ENCODE data around the gene NTRK2. TPM values are rescaled to one million over a fixed set of nuclear protein-coding genes. Genes with fewer than 3 reads are reported as not detected.

The NTRK2 gene
- total RNA-seq, 5 donors from 2014 or later (not counting 1 experiment from before 2014, with no cell fraction given): 0.05 to 0.39 (median 0.12) TPM; not detected in 1

DNA sequence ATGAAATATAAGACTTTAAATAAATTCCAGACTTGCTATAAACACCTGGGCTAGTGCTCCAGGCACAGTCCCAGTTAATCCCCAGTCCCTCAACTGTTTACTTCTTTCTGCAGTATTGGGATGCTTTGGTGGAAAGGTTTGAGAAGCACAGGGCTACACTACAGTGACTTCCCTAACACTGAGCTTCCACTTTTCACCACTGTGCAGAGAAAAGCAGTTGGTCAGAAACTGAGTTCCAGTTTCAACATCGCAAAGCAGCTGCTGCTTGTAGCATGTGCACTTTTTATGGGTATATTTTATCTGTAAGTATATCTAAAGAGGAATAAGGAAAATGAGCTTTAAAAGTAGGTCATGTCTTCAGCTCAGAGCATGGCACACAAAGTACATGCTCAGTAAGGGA lies 339.7 kb downstream of the NTRK2 start:
- POLR2A ChIA-PET: no interaction called here
- Mint-ChIP-seq H3K27ac (no peak overlapping the region), H3K9me3 (peaks cover 0 to 3% (median 3%) of the 10 kb centered on the region in 3 donors), H3K27me3 (peaks cover 0 to 4% of the 10 kb centered on the region in 2 donors), H3K4me1 (no peaks in the 10 kb centered on the region), H3K36me3 (no peaks in the 10 kb centered on the region), H3K4me3 (no peak overlapping the region)
- WGBS (ENCODE audit: insufficient coverage): no CpG with 5 or more reads among the region's 1 CpG
- H3K4me3 ChIP-seq (ENCODE audit: control insufficient read depth in 1 of 2, extremely low read depth in 1 of 2, low read length in 1 of 2): no peak overlapping the region
- H3K36me3 ChIP-seq (ENCODE audit: control insufficient read depth in 2 of 2, extremely low read depth in 1 of 2, insufficient read depth in 1 of 2, low read length in 1 of 2): no peaks in the 10 kb centered on the region
- H3K27ac ChIP-seq (ENCODE audit: low read length): no peak overlapping the region
- no peaks in the 10 kb centered on the region for H3K4me1 ChIP-seq (ENCODE audit: control insufficient read depth in 1 of 2, extremely low read depth in 1 of 2, insufficient read depth in 2 of 2, low read length in 2 of 2)
- H3K27me3 ChIP-seq (replicated peaks in 1 of 2; ENCODE audit: control insufficient read depth in 2 of 2, extremely low read depth in 1 of 2, insufficient read depth in 2 of 2, low read length in 1 of 2): no peaks in the 10 kb centered on the region
- DNase-seq: no peak
- H3K9me3 ChIP-seq: no peaks in the 10 kb centered on the region
- CTCF ChIA-PET: interaction anchor here in 1 of 2 donors (0.5 to 0.7 kb wide), 2 partner anchors 88 to 339 kb away, joined by 3 read pairs; no protein-coding TSS in a partner anchor
- ATAC-seq (replicated peaks in 1 of 4): no peak

DNA sequence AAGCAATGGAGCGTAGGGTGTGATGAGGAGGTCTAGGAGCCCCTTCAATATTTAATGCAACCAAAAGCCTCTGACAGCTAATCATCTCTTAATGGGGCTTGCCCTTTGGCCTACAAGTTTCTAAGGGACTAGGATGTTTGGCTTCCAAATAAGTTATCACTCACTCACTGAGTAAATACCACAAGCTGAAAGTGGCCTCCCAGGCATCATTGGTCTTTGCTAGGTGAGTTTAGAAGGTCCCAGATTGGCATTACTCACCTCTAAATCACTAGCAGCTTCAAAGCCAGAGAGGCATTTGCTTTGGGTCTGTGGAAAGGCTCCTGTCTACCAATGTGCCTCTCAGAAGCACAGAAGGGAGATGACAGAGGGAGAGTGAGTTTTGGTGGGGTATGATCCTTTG lies 344.2 kb downstream of the NTRK2 start:
- Histone ChIP-seq H3K27me3 (replicated peaks in 1 of 2; ENCODE audit: control insufficient read depth in 2 of 2, extremely low read depth in 1 of 2, insufficient read depth in 2 of 2, low read length in 1 of 2) (no peaks in the 10 kb centered on the region), H3K36me3 (ENCODE audit: control insufficient read depth in 2 of 2, extremely low read depth in 1 of 2, insufficient read depth in 1 of 2, low read length in 1 of 2) (no peaks in the 10 kb centered on the region), H3K27ac (ENCODE audit: low read length) (no peak overlapping the region), H3K4me1 (ENCODE audit: control insufficient read depth in 1 of 2, extremely low read depth in 1 of 2, insufficient read depth in 2 of 2, low read length in 2 of 2) (no peaks in the 10 kb centered on the region), H3K4me3 (ENCODE audit: control insufficient read depth in 1 of 2, extremely low read depth in 1 of 2, low read length in 1 of 2) (no peak overlapping the region), H3K9me3 (no peaks in the 10 kb centered on the region)
- POLR2A ChIA-PET: no interaction called here
- ATAC-seq (replicated peaks in 1 of 4) (no peak), DNase-seq (no peak)
- Mint-ChIP-seq H3K27ac (no peak overlapping the region), H3K4me1 (no peaks in the 10 kb centered on the region), H3K36me3 (no peaks in the 10 kb centered on the region), H3K27me3 (peaks cover 0 to 4% of the 10 kb centered on the region in 2 donors), H3K4me3 (no peak overlapping the region), H3K9me3 (no peaks in the 10 kb centered on the region)
- CTCF ChIA-PET: no interaction called here
- no CpG with 5 or more reads among the region's 1 CpG for WGBS (ENCODE audit: insufficient coverage)

GRCh38 chr9:85014292-85014691 lies 344.8 kb downstream of the NTRK2 start:
- Histone ChIP-seq H3K4me1 (ENCODE audit: control insufficient read depth in 1 of 2, extremely low read depth in 1 of 2, insufficient read depth in 2 of 2, low read length in 2 of 2) (no peaks in the 10 kb centered on the region), H3K36me3 (ENCODE audit: control insufficient read depth in 2 of 2, extremely low read depth in 1 of 2, insufficient read depth in 1 of 2, low read length in 1 of 2) (no peaks in the 10 kb centered on the region), H3K27ac (ENCODE audit: low read length) (no peak overlapping the region), H3K27me3 (replicated peaks in 1 of 2; ENCODE audit: control insufficient read depth in 2 of 2, extremely low read depth in 1 of 2, insufficient read depth in 2 of 2, low read length in 1 of 2) (no peaks in the 10 kb centered on the region), H3K4me3 (ENCODE audit: control insufficient read depth in 1 of 2, extremely low read depth in 1 of 2, low read length in 1 of 2) (no peak overlapping the region), H3K9me3 (no peaks in the 10 kb centered on the region)
- CTCF ChIA-PET: no interaction called here
- ATAC-seq (replicated peaks in 1 of 4): no peak
- Mint-ChIP-seq H3K4me1 (no peaks in the 10 kb centered on the region), H3K4me3 (no peak overlapping the region), H3K27me3 (peaks cover 0 to 4% of the 10 kb centered on the region in 2 donors), H3K36me3 (no peaks in the 10 kb centered on the region), H3K27ac (no peak overlapping the region), H3K9me3 (no peaks in the 10 kb centered on the region)
- POLR2A ChIA-PET: no interaction called here
- no peak for DNase-seq
- WGBS (ENCODE audit: insufficient coverage): no CpG with 5 or more reads among the region's 7 CpGs

DNA sequence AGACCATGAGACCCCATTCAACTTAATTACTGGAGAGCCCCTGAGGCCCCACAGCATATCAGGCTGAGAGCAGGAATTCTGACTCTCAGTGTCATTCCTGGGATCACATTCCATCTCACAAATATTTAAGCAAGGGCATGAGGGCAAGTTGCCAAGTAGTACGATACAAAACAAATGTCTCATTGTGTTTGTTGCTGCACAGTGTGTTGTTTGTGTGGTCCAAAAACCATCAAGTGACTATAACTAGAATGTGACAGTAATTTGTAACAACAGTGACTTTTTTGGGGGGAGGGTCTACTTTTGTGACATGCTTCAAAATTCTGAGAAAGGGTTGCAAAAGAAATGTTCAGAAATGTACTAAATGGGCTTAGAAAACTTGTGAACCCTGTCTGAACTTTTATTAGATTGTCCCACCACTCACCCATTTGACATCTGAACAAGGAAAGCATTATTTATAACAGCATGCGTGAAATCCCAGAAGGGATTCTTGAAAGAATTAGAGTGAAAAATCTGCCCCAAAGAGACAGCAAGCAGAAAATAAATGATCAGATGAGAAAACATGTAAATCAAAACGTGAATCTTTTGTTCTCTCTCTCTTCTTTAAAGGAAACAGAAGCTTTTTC lies 347.0 kb downstream of the NTRK2 start:
- WGBS (ENCODE audit: insufficient coverage): 50% methylated on average over 1 of the region's 3 CpGs
- Histone ChIP-seq H3K36me3 (ENCODE audit: control insufficient read depth in 2 of 2, extremely low read depth in 1 of 2, insufficient read depth in 1 of 2, low read length in 1 of 2) (no peaks in the 10 kb centered on the region), H3K27ac (ENCODE audit: low read length) (no peak overlapping the region), H3K9me3 (no peaks in the 10 kb centered on the region), H3K4me3 (ENCODE audit: control insufficient read depth in 1 of 2, extremely low read depth in 1 of 2, low read length in 1 of 2) (no peak overlapping the region), H3K27me3 (replicated peaks in 1 of 2; ENCODE audit: control insufficient read depth in 2 of 2, extremely low read depth in 1 of 2, insufficient read depth in 2 of 2, low read length in 1 of 2) (peaks cover 0 to 2% of the 10 kb centered on the region in 2 experiments), H3K4me1 (ENCODE audit: control insufficient read depth in 1 of 2, extremely low read depth in 1 of 2, insufficient read depth in 2 of 2, low read length in 2 of 2) (no peaks in the 10 kb centered on the region)
- DNase-seq (no peak), ATAC-seq (replicated peaks in 1 of 4) (no peak)
- no peak overlapping the region for H3K4me3 Mint-ChIP-seq
- POLR2A ChIA-PET: no interaction called here
- no peak overlapping the region for H3K27ac Mint-ChIP-seq
- CTCF ChIA-PET: no interaction called here
- no peaks in the 10 kb centered on the region for H3K36me3 Mint-ChIP-seq
- H3K27me3 Mint-ChIP-seq: peaks cover 2 to 4% of the 10 kb centered on the region in 2 donors
- peaks cover 0 to 3% (median 0%) of the 10 kb centered on the region in 3 donors for H3K9me3 Mint-ChIP-seq
- no peaks in the 10 kb centered on the region for H3K4me1 Mint-ChIP-seq

DNA sequence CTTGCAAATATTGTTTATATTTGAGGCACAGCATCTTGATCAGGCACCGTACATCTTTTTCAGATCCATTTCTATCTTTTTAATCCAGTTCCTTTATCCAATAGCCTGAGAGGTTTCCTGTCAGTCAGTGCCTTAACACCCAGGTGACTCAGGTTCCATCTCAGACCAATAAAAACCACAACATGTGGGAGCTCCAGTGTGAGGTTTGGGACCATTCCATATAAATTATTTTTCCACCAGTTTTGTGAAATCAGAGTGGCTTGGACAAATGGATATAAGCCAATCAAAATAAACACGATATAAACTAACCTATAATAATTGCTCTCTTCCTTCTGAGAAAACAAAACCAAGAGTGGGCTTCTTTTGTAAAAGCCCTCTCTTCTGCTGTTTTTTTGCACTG lies 351.3 kb downstream of the NTRK2 start:
- Mint-ChIP-seq H3K27me3 (peaks cover 0 to 5% of the 10 kb centered on the region in 2 donors), H3K4me1 (no peaks in the 10 kb centered on the region), H3K27ac (no peak overlapping the region), H3K4me3 (no peak overlapping the region), H3K9me3 (peaks cover 0 to 3% (median 0%) of the 10 kb centered on the region in 3 donors), H3K36me3 (no peaks in the 10 kb centered on the region)
- ChIA-PET POLR2A (no interaction called here), CTCF (no interaction called here)
- Histone ChIP-seq H3K4me1 (ENCODE audit: control insufficient read depth in 1 of 2, extremely low read depth in 1 of 2, insufficient read depth in 2 of 2, low read length in 2 of 2) (no peaks in the 10 kb centered on the region), H3K4me3 (ENCODE audit: control insufficient read depth in 1 of 2, extremely low read depth in 1 of 2, low read length in 1 of 2) (no peak overlapping the region), H3K9me3 (no peaks in the 10 kb centered on the region), H3K27me3 (replicated peaks in 1 of 2; ENCODE audit: control insufficient read depth in 2 of 2, extremely low read depth in 1 of 2, insufficient read depth in 2 of 2, low read length in 1 of 2) (peaks cover 0 to 2% of the 10 kb centered on the region in 2 experiments), H3K36me3 (ENCODE audit: control insufficient read depth in 2 of 2, extremely low read depth in 1 of 2, insufficient read depth in 1 of 2, low read length in 1 of 2) (no peaks in the 10 kb centered on the region), H3K27ac (ENCODE audit: low read length) (no peak overlapping the region)
- 60% methylated on average over 1 of the region's 2 CpGs for WGBS (ENCODE audit: insufficient coverage)
- no peak for DNase-seq
- ATAC-seq (replicated peaks in 1 of 4): no peak

DNA sequence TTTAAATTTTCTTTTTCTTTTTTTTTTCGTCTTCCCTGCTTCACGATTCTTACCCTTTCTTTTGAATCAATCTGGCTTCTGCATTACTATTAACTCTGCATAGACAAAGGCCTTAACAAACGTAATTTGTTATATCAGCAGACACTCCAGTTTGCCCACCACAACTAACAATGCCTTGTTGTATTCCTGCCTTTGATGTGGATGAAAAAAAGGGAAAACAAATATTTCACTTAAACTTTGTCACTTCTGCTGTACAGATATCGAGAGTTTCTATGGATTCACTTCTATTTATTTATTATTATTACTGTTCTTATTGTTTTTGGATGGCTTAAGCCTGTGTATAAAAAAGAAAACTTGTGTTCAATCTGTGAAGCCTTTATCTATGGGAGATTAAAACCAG lies 352.2 kb downstream of the NTRK2 start:
- H3K27me3 ChIP-seq (replicated peaks in 1 of 2; ENCODE audit: control insufficient read depth in 2 of 2, extremely low read depth in 1 of 2, insufficient read depth in 2 of 2, low read length in 1 of 2): peaks cover 0 to 2% of the 10 kb centered on the region in 2 experiments
- H3K27me3 Mint-ChIP-seq: peaks cover 0 to 5% of the 10 kb centered on the region in 2 donors
- H3K9me3 ChIP-seq: no peaks in the 10 kb centered on the region
- no peak overlapping the region for H3K27ac Mint-ChIP-seq
- ATAC-seq (replicated peaks in 1 of 4): no peak
- peaks cover 0 to 3% (median 0%) of the 10 kb centered on the region in 3 donors for H3K9me3 Mint-ChIP-seq
- no peaks in the 10 kb centered on the region for H3K36me3 Mint-ChIP-seq
- WGBS (ENCODE audit: insufficient coverage): 69% methylated on average over 2 of the region's 4 CpGs
- CTCF ChIA-PET: no interaction called here
- POLR2A ChIA-PET: no interaction called here
- H3K4me3 ChIP-seq (ENCODE audit: control insufficient read depth in 1 of 2, extremely low read depth in 1 of 2, low read length in 1 of 2): no peak overlapping the region
- no peaks in the 10 kb centered on the region for H3K4me1 ChIP-seq (ENCODE audit: control insufficient read depth in 1 of 2, extremely low read depth in 1 of 2, insufficient read depth in 2 of 2, low read length in 2 of 2)
- no peaks in the 10 kb centered on the region for H3K4me1 Mint-ChIP-seq
- no peak overlapping the region for H3K4me3 Mint-ChIP-seq
- H3K36me3 ChIP-seq (ENCODE audit: control insufficient read depth in 2 of 2, extremely low read depth in 1 of 2, insufficient read depth in 1 of 2, low read length in 1 of 2): no peaks in the 10 kb centered on the region
- DNase-seq: no peak
- H3K27ac ChIP-seq (ENCODE audit: low read length): no peak overlapping the region

GRCh38 chr9:85024374-85024773 lies 354.8 kb downstream of the NTRK2 start:
- Mint-ChIP-seq H3K27me3 (peaks cover 0 to 5% of the 10 kb centered on the region in 2 donors), H3K9me3 (peaks cover 0 to 4% (median 3%) of the 10 kb centered on the region in 3 donors), H3K4me1 (no peaks in the 10 kb centered on the region), H3K4me3 (no peak overlapping the region), H3K27ac (no peak overlapping the region), H3K36me3 (no peaks in the 10 kb centered on the region)
- H3K4me3 ChIP-seq (ENCODE audit: control insufficient read depth in 1 of 2, extremely low read depth in 1 of 2, low read length in 1 of 2): no peak overlapping the region
- no CpG with 5 or more reads among the region's 3 CpGs for WGBS (ENCODE audit: insufficient coverage)
- H3K9me3 ChIP-seq: no peaks in the 10 kb centered on the region
- no peaks in the 10 kb centered on the region for H3K36me3 ChIP-seq (ENCODE audit: control insufficient read depth in 2 of 2, extremely low read depth in 1 of 2, insufficient read depth in 1 of 2, low read length in 1 of 2)
- no peak overlapping the region for H3K27ac ChIP-seq (ENCODE audit: low read length)
- ChIA-PET POLR2A (no interaction called here), CTCF (no interaction called here)
- H3K27me3 ChIP-seq (replicated peaks in 1 of 2; ENCODE audit: control insufficient read depth in 2 of 2, extremely low read depth in 1 of 2, insufficient read depth in 2 of 2, low read length in 1 of 2): peaks cover 0 to 2% of the 10 kb centered on the region in 2 experiments
- ATAC-seq (replicated peaks in 1 of 4): no peak
- DNase-seq: no peak
- no peaks in the 10 kb centered on the region for H3K4me1 ChIP-seq (ENCODE audit: control insufficient read depth in 1 of 2, extremely low read depth in 1 of 2, insufficient read depth in 2 of 2, low read length in 2 of 2)
